Right lobe of liver (tissue), 4 donors: Measurements from ENCODE around the gene HOXB6.

ENCODE experiments used
- CTCF ChIP-seq, 4 donors: fragments of 200-600 bp in 3 of 4; fragments of 450-650 bp in 1 of 4; IDR thresholded peaks; one replicate each; pipeline versions ENCODE4 v1.5.1 to v1.8.0; 2016 to 2022; ENCODE audit warnings: antibody characterized with exemption in 4 of 4, mild to moderate bottlenecking in 2 of 4
- POLR2A ChIP-seq: fragments of 450-650 bp; IDR thresholded peaks from one replicate; pipeline ENCODE4 v1.6.1; 2017; ENCODE audit warnings: antibody characterized with exemption, mild to moderate bottlenecking
- donor health status: DM: no; HTN: no; CAD: no.
- donor health status: DM: no; HTN: no; CAD: no.
- donor health status: DM: no; HTN: yes; CAD: no.

DNA sequence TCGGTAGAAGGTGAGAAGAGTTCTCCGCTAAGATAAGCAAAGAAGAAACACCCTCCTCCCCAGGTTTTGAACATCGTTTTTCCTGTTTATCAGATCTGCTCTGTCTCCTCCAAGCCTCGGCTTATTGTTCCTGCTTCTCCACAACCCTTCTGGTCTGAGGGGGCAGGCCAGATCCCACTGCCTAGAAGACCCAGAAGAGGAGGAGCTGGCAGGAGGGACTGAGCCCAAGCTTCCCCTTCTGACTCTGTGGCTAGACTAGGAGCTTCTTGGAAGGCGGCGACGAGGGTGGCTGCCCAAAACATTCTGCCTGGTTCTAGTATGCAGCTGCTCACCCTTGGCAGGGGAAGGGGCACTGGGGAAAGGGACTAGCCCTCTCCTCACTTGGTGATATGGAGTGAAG is 6.0 kb downstream of the HOXB6 start:
- TF ChIP-seq POLR2A (no peak), CTCF (IDR thresholded peaks at IDR 0.05) (no peak)
